Hepatic stellate cell (primary cell): ENCODE measurements around the gene EFCAB8.

Source experiments
- DNase-seq: peaks from one replicate; pipeline ENCODE4 v3.0.0; 2011; ENCODE audit warnings: low spot score

Gene EFCAB8, protein sequence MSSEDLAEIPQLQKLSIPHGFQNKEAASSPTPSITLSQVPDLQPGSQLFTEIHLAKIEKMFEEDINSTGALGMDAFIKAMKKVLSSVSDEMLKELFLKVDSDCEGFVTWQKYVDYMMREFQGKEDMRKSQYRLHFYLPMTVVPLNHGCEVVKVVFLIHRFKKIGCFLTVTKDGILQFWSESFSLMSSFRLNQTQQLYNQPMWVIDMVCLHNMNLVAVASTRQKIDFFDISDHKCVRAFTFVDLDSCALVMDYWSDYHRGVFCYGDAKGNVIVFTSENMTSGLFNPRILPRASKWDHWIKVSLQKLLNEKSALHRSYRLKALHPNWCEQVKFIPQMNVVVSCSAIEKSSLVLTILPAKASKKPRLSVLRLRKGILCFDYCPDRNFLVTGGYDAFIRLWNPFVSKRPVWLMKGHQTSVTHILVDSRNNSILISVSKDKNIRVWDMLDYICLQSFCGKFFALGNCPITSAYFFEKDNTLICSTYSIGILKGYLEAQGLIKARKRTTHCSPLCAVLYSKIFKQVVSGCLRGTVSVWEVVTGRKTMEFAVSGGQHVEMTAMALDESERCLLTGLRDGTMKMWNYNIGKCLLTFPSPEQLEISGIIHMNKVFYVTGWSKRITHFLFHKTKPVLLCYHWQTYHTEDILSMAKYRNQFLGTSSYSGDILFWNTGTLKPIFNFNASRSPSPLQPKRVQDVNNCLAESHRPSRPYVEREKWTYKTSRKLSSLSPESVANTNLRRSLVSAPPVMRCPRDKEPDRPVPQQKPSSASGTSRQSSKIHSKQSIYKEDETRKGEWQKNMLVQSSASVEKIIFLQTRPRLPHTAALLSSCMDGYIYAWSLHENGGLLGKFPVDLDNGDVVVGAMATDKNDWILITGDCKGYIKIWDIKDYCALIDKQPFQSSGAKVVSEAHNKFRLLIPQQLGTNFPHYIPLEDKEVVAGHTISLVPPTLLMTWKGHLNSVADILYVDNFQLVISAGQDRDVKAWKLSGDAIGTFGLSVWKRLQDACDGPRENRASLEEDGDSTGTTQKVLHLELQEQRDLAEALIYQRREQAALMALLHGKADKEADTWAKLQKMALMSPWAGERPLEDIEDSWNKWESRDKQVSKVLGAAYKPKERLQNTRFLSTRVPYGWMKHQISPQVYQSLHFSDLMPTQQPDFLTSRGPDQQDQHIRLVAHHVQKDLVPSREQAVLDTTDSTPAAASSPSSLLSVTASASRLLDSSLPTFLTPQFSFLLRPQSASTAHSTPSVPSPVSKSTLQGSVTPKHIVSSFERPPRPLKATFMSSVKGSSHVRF

DNA sequence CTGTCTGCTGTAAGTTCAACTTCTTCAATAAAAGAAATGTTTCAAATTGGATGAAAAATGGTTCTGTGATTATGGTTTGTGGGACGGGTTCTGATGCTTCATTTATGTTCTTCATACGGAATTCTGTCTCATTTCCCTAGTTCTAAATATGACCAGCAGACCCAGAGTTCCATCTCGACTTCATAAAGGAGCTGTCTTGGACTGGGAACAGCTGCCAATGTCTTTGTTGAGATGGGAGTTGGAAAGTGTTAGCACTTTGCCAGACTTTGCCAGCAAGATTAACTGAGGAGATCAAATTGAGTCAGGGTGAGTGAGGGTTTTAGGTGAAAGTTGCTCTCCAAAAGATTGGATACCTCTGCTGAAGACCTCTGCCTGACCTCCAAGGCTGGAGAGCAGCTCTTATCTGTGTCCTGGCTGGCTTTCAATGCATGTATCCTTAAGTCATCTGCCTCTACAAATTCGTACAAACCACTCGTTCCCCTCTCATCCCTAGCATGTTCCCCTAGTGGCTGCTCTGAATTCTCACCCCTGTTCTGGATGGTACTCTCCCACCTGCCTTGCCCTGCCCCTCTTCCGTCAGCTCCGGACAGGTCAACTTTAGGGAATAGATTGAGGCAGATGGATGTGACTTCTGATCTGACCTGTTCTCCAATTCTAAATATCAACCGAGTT is at the start of gene EFCAB8:
TSS of gene EFCAB8 (plus strand) at position 223 of the 672 bp plus-strand sequence. CDS start 4,870 bp downstream, outside the sequence.
- no peak for DNase-seq

DNA sequence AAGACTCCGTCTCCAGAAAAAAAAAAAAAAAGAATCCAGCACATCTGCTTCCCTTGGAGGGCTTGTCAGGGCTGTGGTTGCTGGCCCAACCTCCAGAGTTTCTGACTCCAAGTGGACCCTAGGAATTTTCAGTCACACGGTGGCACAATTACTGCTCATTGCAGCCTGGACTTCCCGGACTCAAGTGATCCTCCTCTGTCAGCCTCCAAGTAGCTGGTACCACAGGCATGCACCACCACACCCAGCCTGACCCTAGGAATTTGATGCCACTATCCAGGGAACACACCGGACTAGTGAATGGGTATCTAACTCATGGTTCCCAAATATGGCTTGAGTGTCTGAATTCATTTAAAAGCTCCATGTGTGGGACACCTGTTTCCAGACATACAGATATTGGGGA is 48.8 kb upstream of the EFCAB8 start:
- DNase-seq = no peak

DNA sequence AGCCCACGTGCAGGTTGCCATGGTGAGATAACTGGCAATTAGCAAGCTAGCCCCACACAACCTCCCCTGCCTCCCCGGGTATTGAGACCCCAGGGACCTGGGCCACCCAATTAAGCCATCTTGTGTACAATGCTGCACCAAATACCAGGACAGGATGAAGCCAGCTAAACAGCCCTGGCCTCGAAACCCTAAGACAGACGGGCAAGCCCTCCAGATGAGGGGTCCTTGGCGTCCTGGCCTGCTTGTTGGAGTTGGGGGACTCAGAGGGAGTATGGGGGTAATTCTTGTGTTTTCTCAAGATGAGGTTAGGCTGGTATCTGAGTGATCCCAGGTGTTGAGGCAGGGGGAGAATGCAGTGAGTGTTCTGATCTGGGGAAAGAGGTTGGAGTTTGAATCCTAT is 47.8 kb upstream of the EFCAB8 start:
- no peak for DNase-seq

DNA sequence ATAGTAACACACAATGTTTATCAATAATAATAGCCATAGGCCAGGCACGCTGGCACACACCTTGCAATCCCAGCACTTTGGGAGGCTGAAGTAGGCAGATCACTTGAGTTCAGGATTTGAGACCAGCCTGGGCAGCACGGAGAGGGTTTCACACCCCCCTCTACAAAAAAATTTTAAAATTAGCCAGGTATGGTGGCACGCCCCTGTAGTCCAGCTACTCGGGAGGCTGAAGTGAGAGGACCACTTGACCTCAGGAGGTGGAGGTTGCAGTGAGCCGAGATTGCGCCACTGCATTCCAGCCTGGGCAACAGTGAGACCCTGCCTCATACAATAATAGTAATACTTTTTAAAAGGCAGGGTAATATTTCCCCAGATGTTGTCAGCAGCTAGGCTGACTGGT is 46.8 kb upstream of the EFCAB8 start:
- DNase-seq = no peak

- peak; percentile 61 for DNase-seq
Observed at GRCh38 chr20:32819992-32820697, 38.6 kb upstream of the EFCAB8 start.

DNA sequence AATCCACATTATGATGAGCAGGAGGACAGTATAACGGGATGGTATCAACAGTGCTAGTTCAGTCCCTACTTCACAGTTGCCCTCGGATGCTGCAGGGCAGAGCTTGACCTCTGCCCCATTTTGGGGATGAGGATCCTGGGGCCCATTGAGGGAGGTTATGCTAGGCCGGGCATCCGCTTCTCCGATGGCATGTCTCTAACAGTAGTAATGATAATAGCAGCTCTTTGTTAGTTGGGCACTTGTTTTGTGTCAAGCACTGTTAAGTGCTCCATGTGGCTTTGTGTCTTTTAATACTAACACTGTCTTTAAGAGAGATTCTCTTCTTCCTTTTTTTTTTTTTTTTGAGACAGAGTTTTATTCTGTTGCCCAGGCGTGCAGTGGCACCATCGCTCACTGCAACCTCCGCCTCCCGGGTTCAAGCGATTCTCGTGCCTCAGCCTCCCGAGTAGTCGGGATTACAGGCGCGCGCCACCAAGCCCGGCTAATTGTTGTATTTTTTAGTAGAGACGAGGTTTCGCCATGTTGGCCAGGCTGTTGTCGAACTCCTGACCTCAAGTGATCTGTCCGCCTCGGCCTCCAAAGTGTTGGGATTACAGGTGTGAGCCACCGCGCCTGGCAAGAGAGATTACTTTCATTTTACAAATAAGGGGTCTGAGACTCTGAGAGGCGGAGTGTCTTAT is 37.9 kb upstream of the EFCAB8 start:
- DNase-seq = no peak

GRCh38 chr20:32822225-32822624 is 36.5 kb upstream of the EFCAB8 start:
- DNase-seq = no peak

- peak; percentile 73 for DNase-seq
Observed at GRCh38 chr20:32823078-32823477, 35.6 kb upstream of the EFCAB8 start.

DNA sequence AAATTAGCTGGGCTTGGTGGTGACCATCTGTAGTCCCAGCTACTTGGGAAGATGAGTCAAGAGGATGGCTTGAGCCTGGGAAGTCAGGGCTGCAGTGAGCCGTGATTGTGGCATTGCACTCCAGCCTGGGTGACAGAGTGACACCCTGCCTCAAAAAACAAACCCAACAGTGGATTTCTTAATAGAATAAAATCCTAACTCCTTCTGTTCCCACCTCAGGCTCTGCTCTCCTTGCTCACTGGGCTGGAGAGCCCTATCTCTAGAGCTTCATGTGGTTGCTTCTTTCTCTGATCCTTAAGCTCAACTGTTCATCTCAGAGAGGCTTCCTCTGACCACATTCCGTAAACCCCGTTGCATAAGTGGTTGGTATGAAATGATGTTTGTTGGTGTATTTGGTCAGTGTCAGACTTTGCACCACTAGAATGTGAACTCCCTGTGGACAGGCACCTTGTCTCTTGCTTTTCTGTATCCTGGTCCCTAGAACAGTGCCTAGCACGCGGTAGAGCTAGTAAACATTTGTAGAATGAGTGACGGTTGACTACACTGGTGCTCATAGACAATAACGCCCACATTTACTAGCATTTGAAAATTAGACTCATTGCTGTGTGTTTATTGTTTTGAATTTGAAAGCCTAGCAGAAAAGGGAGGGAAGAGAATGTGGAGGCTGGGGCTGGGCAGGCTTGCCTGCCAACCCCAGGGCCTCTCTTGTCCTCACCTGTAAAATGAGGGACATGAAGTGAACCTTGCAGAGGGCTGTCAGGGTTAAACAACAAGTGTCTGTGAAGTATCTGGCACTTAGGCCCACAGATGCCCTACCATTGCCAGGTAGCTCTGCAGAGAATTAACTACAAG is 34.8 kb upstream of the EFCAB8 start:
- no peak for DNase-seq

DNA sequence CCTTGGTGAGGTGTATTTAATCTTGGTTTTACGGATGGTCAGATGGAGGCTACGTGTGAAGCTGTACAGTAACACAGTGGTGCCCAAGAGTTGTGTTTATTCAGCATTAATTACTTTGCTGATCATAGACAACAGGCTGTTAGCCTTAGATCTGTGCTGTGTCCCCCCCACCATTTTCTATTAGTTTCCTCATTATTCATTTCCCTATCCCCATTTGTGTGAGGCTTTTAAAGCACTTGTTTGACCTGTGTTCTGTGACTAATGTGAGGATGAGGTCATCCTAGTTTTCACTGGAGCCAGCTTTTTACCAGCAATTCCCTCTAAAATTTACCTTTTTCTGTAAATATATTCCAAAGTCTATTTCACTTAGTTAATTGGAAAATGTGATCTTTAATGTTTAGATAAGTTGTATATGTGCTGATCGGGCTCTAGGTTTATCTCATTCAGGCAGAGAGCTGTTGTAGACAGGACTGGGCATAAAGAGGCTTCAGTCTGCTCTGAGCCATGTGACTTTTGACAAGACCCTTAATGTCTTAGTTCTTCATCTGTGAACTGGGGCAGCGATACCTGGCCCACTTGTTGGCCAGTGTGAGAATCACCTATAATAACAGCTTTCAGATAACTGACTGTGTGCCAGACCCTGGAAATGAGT is 30.6 kb upstream of the EFCAB8 start:
- no peak for DNase-seq

DNA sequence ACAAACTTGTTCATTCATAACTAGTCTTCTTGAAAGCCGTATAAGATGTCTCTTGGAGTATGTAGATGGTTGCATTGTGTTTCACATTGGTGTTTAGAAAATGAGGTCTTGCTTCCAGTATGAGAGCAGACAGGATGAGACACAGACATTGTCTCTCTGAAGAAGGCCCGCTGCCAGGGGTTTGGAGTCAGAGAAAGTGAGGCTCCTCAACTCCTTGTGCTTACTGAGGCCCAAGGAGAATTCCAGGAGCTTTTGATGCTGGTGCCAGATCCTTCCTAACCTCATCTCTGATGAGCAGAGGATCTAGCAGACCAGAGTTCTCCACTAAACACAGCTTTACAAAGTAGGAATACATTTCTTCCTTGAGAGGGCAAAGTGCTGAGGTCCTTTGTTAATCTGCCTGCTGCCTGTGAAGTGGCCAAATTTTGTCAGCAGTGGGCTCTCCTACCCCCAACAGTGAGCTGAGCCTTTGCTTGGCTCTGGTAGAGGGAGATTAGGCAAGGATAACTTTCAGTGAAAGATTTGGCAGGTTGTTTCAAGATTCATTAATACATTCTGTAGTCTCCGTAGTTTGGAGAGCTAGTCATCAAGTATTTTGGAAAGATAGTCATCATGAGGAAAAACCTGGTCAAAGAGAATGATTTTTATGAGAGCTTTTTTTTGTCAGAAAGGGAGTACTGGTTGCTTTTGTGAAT is 29.3 kb upstream of the EFCAB8 start:
- no peak for DNase-seq

DNA sequence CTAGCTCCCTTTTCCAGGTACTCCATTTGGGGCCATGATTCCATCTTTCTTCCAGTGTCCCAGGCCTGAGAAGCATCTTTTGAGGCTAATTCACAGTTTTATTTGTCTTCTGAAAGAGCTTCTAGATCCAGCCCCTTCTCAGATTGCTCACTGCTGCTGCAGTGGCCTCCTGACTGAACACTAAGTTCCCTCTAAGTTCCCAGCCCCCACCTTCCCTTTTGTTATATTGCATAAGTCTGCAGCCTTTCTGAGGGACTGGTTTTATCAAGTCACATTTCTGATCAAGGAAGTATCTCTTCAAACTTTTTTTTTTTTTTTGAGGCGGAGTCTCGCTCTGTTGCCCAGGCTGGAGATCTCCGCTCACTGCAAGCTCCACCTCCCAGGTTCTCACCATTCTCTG is 28.3 kb upstream of the EFCAB8 start:
- DNase-seq = no peak

- DNase-seq = no peak
Observed at GRCh38 chr20:32831982-32832381, 26.7 kb upstream of the EFCAB8 start.

GRCh38 chr20:32832664-32833063 is 26.1 kb upstream of the EFCAB8 start:
- no peak for DNase-seq

DNA sequence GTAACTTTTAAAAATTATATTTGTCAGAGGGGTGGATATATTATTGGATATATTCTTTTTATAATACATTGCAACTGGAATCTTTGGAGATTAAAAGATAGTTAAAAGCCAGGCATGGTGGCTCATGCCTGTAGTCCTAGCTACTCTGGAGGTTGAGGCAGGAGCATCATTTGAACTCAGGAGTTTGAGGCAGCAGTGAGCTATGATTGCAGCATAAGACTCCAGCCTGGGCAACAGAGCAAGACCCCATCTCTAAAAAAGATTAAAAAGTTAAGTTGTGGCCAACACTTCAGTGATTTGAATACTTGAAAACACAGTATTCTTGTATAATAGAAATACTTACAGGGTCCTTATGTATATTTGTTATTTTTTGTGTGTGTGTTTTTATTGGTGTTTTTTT is 23.8 kb upstream of the EFCAB8 start:
- DNase-seq = no peak

DNA sequence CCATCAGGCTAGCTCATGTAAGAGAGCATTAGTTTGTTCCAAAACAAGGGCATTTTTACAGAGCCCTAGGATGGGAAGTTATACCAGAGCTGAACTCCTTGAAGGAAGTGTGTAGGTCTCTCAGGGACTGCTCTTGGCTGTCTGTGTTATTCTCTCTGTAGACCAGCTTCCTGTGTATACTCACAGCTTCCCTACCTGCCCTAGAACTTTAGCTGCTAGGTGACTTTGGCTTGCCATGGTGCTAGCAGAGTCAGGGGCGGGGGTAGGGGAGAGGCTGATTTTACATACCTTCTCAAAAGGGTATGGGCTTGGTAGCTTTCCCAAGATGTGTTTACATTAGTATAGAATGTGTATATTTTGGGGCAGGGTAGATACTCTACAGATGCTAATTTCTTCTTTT is 21.6 kb upstream of the EFCAB8 start:
- no peak for DNase-seq

- DNase-seq = no peak
Observed at GRCh38 chr20:32839227-32839981, 19.3 kb upstream of the EFCAB8 start.

DNA sequence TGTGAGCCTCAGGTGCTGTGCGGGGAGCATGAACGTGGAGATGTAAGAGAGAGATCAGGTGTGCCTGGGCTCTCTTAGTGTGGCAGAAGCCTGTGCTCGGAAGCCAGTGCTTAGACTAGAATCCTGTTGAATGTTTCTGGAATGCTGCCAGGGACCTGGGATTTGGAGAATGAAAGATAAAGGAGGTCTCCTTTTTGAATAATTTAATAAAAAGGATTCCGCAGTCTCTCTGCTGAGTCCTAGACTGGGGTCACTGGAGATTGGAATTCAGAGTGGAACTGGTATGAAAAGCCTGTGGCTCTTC is 18.8 kb upstream of the EFCAB8 start:
- no peak for DNase-seq
